T-cell (primary cell): ENCODE measurements around the gene MT1A. TPM values are rescaled to one million over a fixed set of nuclear protein-coding genes. Genes with fewer than 3 reads are reported as not detected.

Source experiments
- ATAC-seq, 4 experiments: fragments of 200-7000 bp in 3 of 4; fragments of 150-1000 bp in 1 of 4; cut with Tn5 transposase; replicated peaks in 1 of 4; 1 replicate in 3 of 4; 2 replicates in 1 of 4; pipeline ENCODE4 v1.10.0; 2021; ENCODE audit warnings: moderate library complexity in 3 of 4, mild to moderate bottlenecking in 2 of 4, moderate number of reproducible peaks in 1 of 4
- CTCF ChIA-PET, 2 donors: fragments of 300-600 bp; sonication (Branson Sonifier 250); formaldehyde crosslinking; loops; one replicate each; lab custom pipeline; 2022; ENCODE audit warnings: antibody characterized with exemption in 2 of 2; lab: Charles Lee
- POLR2A ChIA-PET, 2 donors: fragments of 300-600 bp; sonication (Branson Sonifier 250); formaldehyde crosslinking; loops; one replicate each; lab custom pipeline; 2022; ENCODE audit warnings: antibody characterized with exemption in 2 of 2; lab: Charles Lee
- DNase-seq, 35 experiments: peaks; one replicate each; pipeline versions ENCODE4 v3.0.0 to v3.0.0-alpha.2; 2013 to 2023
- H3K27ac ChIP-seq: one replicate; pipeline ENCODE4 v1.5.1; 2013; ENCODE audit warnings: low read length
- H3K27me3 ChIP-seq, 2 experiments: replicated peaks in 1 of 2; 1 replicate in 1 of 2; 2 replicates in 1 of 2; pipeline versions ENCODE4 v1.6.1 to v1.7.0; 2013; ENCODE audit warnings: low read length in 1 of 2, mixed read lengths in 1 of 2; ENCODE audit not compliant: control insufficient read depth in 2 of 2, insufficient read depth in 2 of 2; ENCODE audit errors: extremely low read depth in 1 of 2
- H3K36me3 ChIP-seq, 2 donors: 1 replicate in 1 of 2; 2 replicates in 1 of 2; pipeline versions ENCODE4 v1.6.1 to v1.7.0; 2013; ENCODE audit warnings: low read length in 1 of 2; ENCODE audit not compliant: control insufficient read depth in 2 of 2, insufficient read depth in 1 of 2; ENCODE audit errors: extremely low read depth in 1 of 2
- H3K4me1 ChIP-seq, 2 experiments: 1 replicate in 1 of 2; 2 replicates in 1 of 2; pipeline versions ENCODE4 v1.6.1 to v1.7.0; 2013; ENCODE audit warnings: low read length in 2 of 2, mixed read lengths in 1 of 2; ENCODE audit not compliant: insufficient read depth in 2 of 2, control insufficient read depth in 1 of 2; ENCODE audit errors: extremely low read depth in 1 of 2
- H3K4me3 ChIP-seq, 2 donors: 1 replicate in 1 of 2; 2 replicates in 1 of 2; pipeline versions ENCODE4 v1.5.1 to v1.7.0; 2013; ENCODE audit warnings: mild to moderate bottlenecking in 2 of 2, low read length in 1 of 2, moderate library complexity in 1 of 2; ENCODE audit not compliant: control insufficient read depth in 1 of 2; ENCODE audit errors: extremely low read depth in 1 of 2
- H3K9me3 ChIP-seq: 2 replicates; pipeline ENCODE4 v1.7.0; 2013
- H3K27ac Mint-ChIP-seq, 2 donors: one replicate each; pipeline ENCODE4 v1.8.0; 2020 to 2021; ENCODE audit warnings: mild to moderate bottlenecking in 2 of 2, mixed read lengths in 2 of 2
- H3K27me3 Mint-ChIP-seq, 2 donors: one replicate each; pipeline ENCODE4 v1.8.0; 2021 to 2022; ENCODE audit warnings: mixed read lengths in 2 of 2
- H3K36me3 Mint-ChIP-seq: one replicate; pipeline ENCODE4 v1.8.0; 2021; ENCODE audit warnings: mixed read lengths
- H3K4me1 Mint-ChIP-seq, 3 donors: one replicate each; pipeline ENCODE4 v1.8.0; 2020 to 2022; ENCODE audit warnings: mixed read lengths in 3 of 3, mild to moderate bottlenecking in 1 of 3
- H3K4me3 Mint-ChIP-seq, 3 donors: one replicate each; pipeline ENCODE4 v1.8.0; 2020 to 2022; ENCODE audit warnings: mild to moderate bottlenecking in 3 of 3, mixed read lengths in 3 of 3, moderate library complexity in 3 of 3
- H3K9me3 Mint-ChIP-seq, 3 donors: one replicate each; pipeline ENCODE4 v1.8.0; 2020 to 2022; ENCODE audit warnings: mixed read lengths in 3 of 3
- WGBS: methylation state at CpG from one replicate; pipeline ENCODE4 v1.1.5; 2013; ENCODE audit warnings: missing lambda C conversion rate; ENCODE audit not compliant: insufficient coverage; 5-methylcytosine and 5-hydroxymethylcytosine counted together
- total RNA-seq, 35 experiments: library from RNA in 6 of 35; stranded (reverse) in 6 of 35; fragments of 120-200 nt in 1 of 35; gene quantifications; one replicate each; pipeline versions ENCODE4 v1.2.1 to v1.2.4 and lab custom pipeline; 2013 to 2026

MT1A gene
- total RNA-seq, 5 donors from 2014 or later (not counting 1 experiment from before 2014, with no cell fraction given) = not detected

GRCh38 chr16:56643080-56643778 lies 4.8 kb downstream of the MT1A start:
- Mint-ChIP-seq H3K27ac (peak overlapping the region in 1 of 2 donors; percentile 49), H3K4me3 (peak overlapping the region; percentile 69 to 71 (median 70)), H3K27me3 (peaks cover 31 to 35% of the 10 kb centered on the region in 2 donors), H3K4me1 (peaks cover 21 to 27% (median 24%) of the 10 kb centered on the region in 3 donors), H3K36me3 (no peaks in the 10 kb centered on the region), H3K9me3 (no peaks in the 10 kb centered on the region)
- Histone ChIP-seq H3K27me3 (peaks cover 34 to 37% of the 10 kb centered on the region in 2 experiments), H3K9me3 (no peaks in the 10 kb centered on the region), H3K4me3 (peak overlapping the region; percentile 42 to 60), H3K27ac (no peak overlapping the region), H3K4me1 (peaks cover 2 to 22% of the 10 kb centered on the region in 2 experiments), H3K36me3 (no peaks in the 10 kb centered on the region)
- WGBS = 7% methylated on average over 42 of the region's 42 CpGs
- DNase-seq = peak; percentile 35 to 87 (median 57)
- CTCF ChIA-PET = interaction anchor here (0.6 to 1.8 kb wide), 9 partner anchors 12 to 387 kb away, joined by 3 to 11 read pairs (median 4); partner anchors contain the start of gene MT2A (in 1 of the 2)
- ATAC-seq = peak; percentile 99 to 100 (median 100)
- POLR2A ChIA-PET = interaction anchor here (0.5 to 1.0 kb wide), 4 partner anchors 32 to 318 kb away, joined by 3 to 5 read pairs (median 4); no protein-coding TSS in a partner anchor

DNA sequence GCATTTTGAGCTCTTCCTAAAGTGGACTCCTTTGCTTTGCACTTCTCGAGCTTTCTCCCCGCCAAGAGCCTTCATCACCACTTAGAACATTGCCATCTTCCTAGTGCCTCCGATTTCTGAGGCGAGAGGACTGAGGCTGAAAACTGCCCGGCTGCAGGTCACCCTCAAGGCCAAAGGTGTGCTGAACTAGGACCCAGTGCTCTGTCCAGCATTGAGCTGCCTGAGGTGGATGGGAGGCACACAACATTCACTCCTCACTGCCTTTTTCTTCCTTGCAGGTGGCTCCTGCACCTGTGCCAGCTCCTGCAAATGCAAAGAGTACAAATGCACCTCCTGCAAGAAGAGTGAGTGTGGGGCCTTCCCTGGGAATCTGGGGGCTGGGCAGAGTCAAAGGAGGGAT lies 5.4 kb downstream of the MT1A start:
- H3K9me3 Mint-ChIP-seq = no peaks in the 10 kb centered on the region
- Histone ChIP-seq H3K4me1 (peaks cover 2 to 18% of the 10 kb centered on the region in 2 experiments), H3K9me3 (no peaks in the 10 kb centered on the region), H3K27me3 (peaks cover 34 to 37% of the 10 kb centered on the region in 2 experiments), H3K4me3 (peak overlapping the region; percentile 42 to 60), H3K27ac (no peak overlapping the region), H3K36me3 (no peaks in the 10 kb centered on the region)
- ChIA-PET POLR2A (interaction anchor here in 1 of 2 donors (0.7 to 1.0 kb wide), 2 partner anchors 34 to 114 kb away, joined by 4 to 5 read pairs; no protein-coding TSS in a partner anchor), CTCF (interaction anchor here (0.6 to 1.8 kb wide), 9 partner anchors 11 to 386 kb away, joined by 3 to 11 read pairs (median 4); partner anchors contain the start of gene MT2A (in 1 of the 2))
- H3K27ac Mint-ChIP-seq = peak overlapping the region in 1 of 2 donors; percentile 49
- DNase-seq (no peak), ATAC-seq (no peak)
- peak overlapping the region; percentile 69 to 71 (median 70) for H3K4me3 Mint-ChIP-seq
- 75% methylated on average over 4 of the region's 5 CpGs for WGBS
- H3K36me3 Mint-ChIP-seq = no peaks in the 10 kb centered on the region
- H3K4me1 Mint-ChIP-seq = peaks cover 21 to 24% (median 24%) of the 10 kb centered on the region in 3 donors
- H3K27me3 Mint-ChIP-seq = peaks cover 30 to 36% of the 10 kb centered on the region in 2 donors

DNA sequence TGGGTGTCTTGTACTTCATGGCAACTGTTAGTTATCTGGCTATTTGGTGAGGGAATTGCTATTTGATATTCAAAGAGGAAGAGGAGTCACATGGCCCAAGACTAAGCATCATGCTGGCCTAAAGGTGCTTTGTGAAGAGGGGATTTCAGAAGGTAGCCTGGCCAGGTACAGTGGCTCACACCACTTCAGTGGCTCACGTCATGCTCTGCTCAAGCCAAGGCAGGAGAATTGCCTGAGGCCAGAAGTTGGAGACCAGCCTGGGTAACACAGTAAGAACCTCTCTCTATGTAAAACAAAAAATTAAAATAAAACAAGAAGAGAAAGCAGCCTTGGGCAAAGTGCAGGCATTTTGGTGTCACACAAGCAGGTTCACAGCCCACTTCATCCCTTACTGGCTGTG lies 6.8 kb downstream of the MT1A start:
- Mint-ChIP-seq H3K36me3 (no peaks in the 10 kb centered on the region), H3K4me1 (peaks cover 21 to 24% (median 24%) of the 10 kb centered on the region in 3 donors), H3K9me3 (no peaks in the 10 kb centered on the region), H3K27ac (no peak overlapping the region), H3K27me3 (peaks cover 23 to 28% of the 10 kb centered on the region in 2 donors), H3K4me3 (no peak overlapping the region)
- CTCF ChIA-PET = no interaction called here
- Histone ChIP-seq H3K4me1 (peaks cover 2 to 18% of the 10 kb centered on the region in 2 experiments), H3K9me3 (no peaks in the 10 kb centered on the region), H3K36me3 (no peaks in the 10 kb centered on the region), H3K27me3 (peaks cover 31 to 32% of the 10 kb centered on the region in 2 experiments), H3K4me3 (no peak overlapping the region), H3K27ac (no peak overlapping the region)
- POLR2A ChIA-PET = no interaction called here
- DNase-seq (no peak), ATAC-seq (no peak)
- no CpG with 5 or more reads among the region's 1 CpG for WGBS

- ATAC-seq (no peak), DNase-seq (no peak)
- Mint-ChIP-seq H3K4me1 (peaks cover 21 to 24% (median 24%) of the 10 kb centered on the region in 3 donors), H3K27ac (no peak overlapping the region), H3K27me3 (peaks cover 18 to 23% of the 10 kb centered on the region in 2 donors), H3K36me3 (no peaks in the 10 kb centered on the region), H3K4me3 (no peak overlapping the region), H3K9me3 (no peaks in the 10 kb centered on the region)
- Histone ChIP-seq H3K9me3 (no peaks in the 10 kb centered on the region), H3K4me3 (no peak overlapping the region), H3K4me1 (peaks cover 2 to 18% of the 10 kb centered on the region in 2 experiments), H3K36me3 (no peaks in the 10 kb centered on the region), H3K27me3 (peaks cover 30 to 31% of the 10 kb centered on the region in 2 experiments), H3K27ac (no peak overlapping the region)
- ChIA-PET POLR2A (no interaction called here), CTCF (interaction anchor here in 1 of 2 donors (0.9 kb wide), 1 partner anchor 56 kb away, joined by 5 read pairs; no protein-coding TSS in a partner anchor)
- WGBS = no CpG with 5 or more reads among the region's 1 CpG
Measured at GRCh38 chr16:56645838-56646237, 7.4 kb downstream of the MT1A start.

DNA sequence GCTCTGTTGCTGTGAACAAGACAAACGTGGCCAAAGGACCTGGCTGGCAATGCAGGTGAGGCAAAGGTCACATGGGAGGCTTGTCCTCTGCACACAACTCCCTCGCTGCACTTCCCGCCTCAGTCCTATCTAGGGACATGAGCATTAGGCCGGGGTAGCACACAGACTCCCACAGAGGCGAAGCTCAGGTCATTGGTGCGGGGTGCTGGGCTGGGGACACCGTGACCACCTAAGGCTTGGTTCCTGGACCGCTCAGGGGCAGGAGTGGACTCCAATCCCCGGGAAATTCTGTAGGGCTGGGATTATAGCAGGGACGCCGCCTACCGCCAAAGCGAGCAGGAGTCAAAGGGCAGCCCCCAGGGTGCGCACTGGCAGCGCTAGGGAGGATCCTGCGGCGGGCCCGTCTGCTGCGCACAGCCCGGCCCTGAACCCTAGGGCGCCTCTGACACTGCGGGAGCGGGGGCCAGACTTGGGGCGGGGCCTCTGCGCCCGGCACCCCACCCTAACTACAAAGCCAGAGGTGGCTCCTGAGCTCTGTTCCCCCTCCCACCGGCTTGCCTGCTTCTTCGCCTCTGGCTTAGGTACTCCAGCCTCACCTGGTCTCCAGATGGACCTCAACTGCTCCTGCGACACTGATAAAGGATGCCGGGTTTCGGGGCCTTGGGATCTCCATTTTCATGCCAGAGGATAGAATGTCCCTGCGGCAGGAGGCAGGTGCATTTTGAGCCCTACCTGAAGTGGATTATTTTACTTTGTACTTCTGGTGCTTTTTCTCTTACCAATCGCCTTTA lies 9.4 kb downstream of the MT1A start:
- Mint-ChIP-seq H3K4me1 (peaks cover 13 to 17% (median 16%) of the 10 kb centered on the region in 3 donors), H3K36me3 (no peaks in the 10 kb centered on the region), H3K27me3 (peaks cover 17 to 28% of the 10 kb centered on the region in 2 donors), H3K9me3 (no peaks in the 10 kb centered on the region), H3K4me3 (no peak overlapping the region), H3K27ac (no peak overlapping the region)
- ATAC-seq (no peak), DNase-seq (no peak)
- Histone ChIP-seq H3K36me3 (no peaks in the 10 kb centered on the region), H3K4me1 (peaks cover 2 to 17% of the 10 kb centered on the region in 2 experiments), H3K27me3 (peaks cover 31 to 49% of the 10 kb centered on the region in 2 experiments), H3K4me3 (no peak overlapping the region), H3K27ac (no peak overlapping the region), H3K9me3 (no peaks in the 10 kb centered on the region)
- WGBS = 46% methylated on average over 27 of the region's 33 CpGs
- CTCF ChIA-PET = no interaction called here
- POLR2A ChIA-PET = interaction anchor here in 1 of 2 donors (0.6 kb wide), 1 partner anchor 113 kb away, joined by 4 read pairs; no protein-coding TSS in a partner anchor

GRCh38 chr16:56649271-56649670 lies 10.8 kb downstream of the MT1A start:
- peaks cover 31 to 50% of the 10 kb centered on the region in 2 experiments for H3K27me3 ChIP-seq
- no peak overlapping the region for H3K27ac Mint-ChIP-seq
- WGBS = no CpG with 5 or more reads among the region's 2 CpGs
- no peak overlapping the region for H3K27ac ChIP-seq
- CTCF ChIA-PET = no interaction called here
- H3K4me3 ChIP-seq = no peak overlapping the region
- H3K4me1 Mint-ChIP-seq = peaks cover 1 to 4% (median 2%) of the 10 kb centered on the region in 3 donors
- no peak for ATAC-seq
- H3K27me3 Mint-ChIP-seq = peaks cover 17 to 26% of the 10 kb centered on the region in 2 donors
- peaks cover 0 to 2% of the 10 kb centered on the region in 2 experiments for H3K4me1 ChIP-seq
- H3K36me3 ChIP-seq = no peaks in the 10 kb centered on the region
- H3K4me3 Mint-ChIP-seq = no peak overlapping the region
- POLR2A ChIA-PET = no interaction called here
- DNase-seq = no peak
- H3K9me3 ChIP-seq = no peaks in the 10 kb centered on the region
- H3K36me3 Mint-ChIP-seq = no peaks in the 10 kb centered on the region
- no peaks in the 10 kb centered on the region for H3K9me3 Mint-ChIP-seq
